ENCODE measurements around the gene CFAP70. TPM values are rescaled to one million over a fixed set of nuclear protein-coding genes. Genes with fewer than 3 reads are reported as not detected.
A peak's percentile ranks its signal among the peaks of the same experiment; 100 is the strongest.

Gene CFAP70
- total RNA-seq, 1 experiment from 2014 or later: 0.73 TPM

DNA sequence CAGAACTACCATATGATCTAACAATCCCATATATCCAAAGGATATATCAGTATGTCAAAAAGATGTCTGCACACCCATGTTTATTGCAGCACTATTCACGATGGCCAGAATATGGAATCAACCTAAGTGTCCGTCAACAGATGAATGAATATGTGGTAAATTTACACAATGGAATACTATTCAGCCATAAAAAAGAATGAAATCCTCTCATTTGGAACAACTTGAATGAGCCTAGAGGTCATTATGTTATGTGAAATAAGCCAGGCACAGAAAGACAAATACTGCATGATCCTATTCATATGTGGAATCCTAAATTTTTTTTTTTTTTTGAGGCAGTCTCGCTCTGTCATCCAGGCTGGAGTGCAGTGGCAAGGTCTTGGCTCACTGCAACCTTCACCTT lies 6.3 kb upstream of the CFAP70 start:
- Histone ChIP-seq H3K79me2 (ENCODE audit: low read length) (no peaks in the 10 kb centered on the region), H3K27ac (ENCODE audit: low read length) (no peak overlapping the region), H3K4me1 (ENCODE audit: insufficient read depth, low read length) (no peaks in the 10 kb centered on the region), H4K20me1 (ENCODE audit: low read length) (no peaks in the 10 kb centered on the region), H3K9ac (ENCODE audit: low read length) (no peak overlapping the region), H3K4me2 (ENCODE audit: low read length) (no peak overlapping the region), H3K27me3 (ENCODE audit: low read length) (no peaks in the 10 kb centered on the region), H3K36me3 (ENCODE audit: low read depth, low read length) (peaks cover 60% of the 10 kb centered on the region), H3F3A (ENCODE audit: low read length, unreplicated experiment) (peaks cover 13% of the 10 kb centered on the region), H3K9me3 (ENCODE audit: low read length) (no peaks in the 10 kb centered on the region), H3K9me2 (replicated peaks; ENCODE audit: low read length) (no peaks in the 10 kb centered on the region), H3K4me3 (ENCODE audit: low read length) (no peak overlapping the region), H2AFZ (ENCODE audit: low read length) (no peak overlapping the region)
- ATAC-seq: no peak
- no TSS peak for BruUV-seq (replicated peaks)
- TF ChIP-seq EZH2phosphoT487 (IDR thresholded peaks at IDR 0.05; ENCODE audit: borderline replicate concordance, low read length) (no peak), EZH2 (IDR thresholded peaks at IDR 0.05; ENCODE audit: low read length, unreplicated experiment) (no peak)
- TF ChIP-seq, protein P1, sequence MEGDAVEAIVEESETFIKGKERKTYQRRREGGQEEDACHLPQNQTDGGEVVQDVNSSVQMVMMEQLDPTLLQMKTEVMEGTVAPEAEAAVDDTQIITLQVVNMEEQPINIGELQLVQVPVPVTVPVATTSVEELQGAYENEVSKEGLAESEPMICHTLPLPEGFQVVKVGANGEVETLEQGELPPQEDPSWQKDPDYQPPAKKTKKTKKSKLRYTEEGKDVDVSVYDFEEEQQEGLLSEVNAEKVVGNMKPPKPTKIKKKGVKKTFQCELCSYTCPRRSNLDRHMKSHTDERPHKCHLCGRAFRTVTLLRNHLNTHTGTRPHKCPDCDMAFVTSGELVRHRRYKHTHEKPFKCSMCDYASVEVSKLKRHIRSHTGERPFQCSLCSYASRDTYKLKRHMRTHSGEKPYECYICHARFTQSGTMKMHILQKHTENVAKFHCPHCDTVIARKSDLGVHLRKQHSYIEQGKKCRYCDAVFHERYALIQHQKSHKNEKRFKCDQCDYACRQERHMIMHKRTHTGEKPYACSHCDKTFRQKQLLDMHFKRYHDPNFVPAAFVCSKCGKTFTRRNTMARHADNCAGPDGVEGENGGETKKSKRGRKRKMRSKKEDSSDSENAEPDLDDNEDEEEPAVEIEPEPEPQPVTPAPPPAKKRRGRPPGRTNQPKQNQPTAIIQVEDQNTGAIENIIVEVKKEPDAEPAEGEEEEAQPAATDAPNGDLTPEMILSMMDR (conservative IDR thresholded peaks at IDR 0.05; ENCODE audit: low read depth, low read length): no peak
- intact Hi-C loops (cut with micrococcal nuclease): no loop called here
- DNase-seq: no peak
- CTCF ChIA-PET: no interaction called here
- POLR2A ChIA-PET (ENCODE audit: unreplicated experiment): interaction anchor here (0.6 kb wide), 1 partner anchor 277 kb away, joined by 3 read pairs; no protein-coding TSS in a partner anchor

DNA sequence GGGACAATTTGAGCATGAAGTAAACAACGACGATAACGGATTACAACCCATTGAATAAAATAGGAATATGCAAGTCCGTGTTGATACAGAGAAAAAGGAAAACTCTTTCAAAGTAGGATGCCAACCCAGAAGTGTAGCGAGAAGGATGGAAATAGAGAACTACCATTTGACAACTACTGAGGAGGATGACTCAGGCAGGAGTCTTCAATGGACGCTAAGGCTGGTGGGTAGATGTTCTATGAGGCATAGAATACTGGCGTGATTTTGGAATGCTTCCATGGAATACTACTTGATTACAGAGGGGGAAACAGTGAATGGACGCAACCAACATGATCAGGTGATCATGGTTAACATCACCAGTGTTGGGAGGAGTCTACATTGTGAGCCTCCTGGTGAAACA lies 828 bp upstream of the CFAP70 start:
- H2AFZ ChIP-seq (ENCODE audit: low read length): peak overlapping the region; percentile 81
- peak; percentile 56 for DNase-seq
- CTCF ChIA-PET: interaction anchor here (1.1 to 2.1 kb wide), 2 partner anchors 96 to 106 kb away, joined by 4 to 9 read pairs; no protein-coding TSS in a partner anchor

More for the DNA sequence above, 828 bp upstream of the CFAP70 start:
- peaks cover 16% of the 10 kb centered on the region for H3K4me1 ChIP-seq (ENCODE audit: insufficient read depth, low read length)
- H3K9me2 ChIP-seq (replicated peaks; ENCODE audit: low read length): no peaks in the 10 kb centered on the region
- intact Hi-C loops (cut with micrococcal nuclease): loop anchor here (2.0 to 5.0 kb wide), 3 partner anchors 113 to 527 kb away; partner anchors contain the start of genes DNAJC9 and P4HA1
- POLR2A ChIA-PET (ENCODE audit: unreplicated experiment): interaction anchor here (0.6 to 0.9 kb wide), 2 partner anchors 115 to 406 kb away, joined by 3 to 5 read pairs; no protein-coding TSS in a partner anchor
- no peak overlapping the region for H3K27ac ChIP-seq (ENCODE audit: low read length)
- no peak for ATAC-seq
- H3K4me2 ChIP-seq (ENCODE audit: low read length): peak overlapping the region; percentile 81
- BruUV-seq (replicated peaks): no TSS peak
- peaks cover 6% of the 10 kb centered on the region for H3K27me3 ChIP-seq (ENCODE audit: low read length)
- no peaks in the 10 kb centered on the region for H4K20me1 ChIP-seq (ENCODE audit: low read length)
- H3K79me2 ChIP-seq (ENCODE audit: low read length): no peaks in the 10 kb centered on the region
- no peaks in the 10 kb centered on the region for H3K9me3 ChIP-seq (ENCODE audit: low read length)
- TF ChIP-seq EZH2 (IDR thresholded peaks at IDR 0.05; ENCODE audit: low read length, unreplicated experiment) (no peak), EZH2phosphoT487 (IDR thresholded peaks at IDR 0.05; ENCODE audit: borderline replicate concordance, low read length) (no peak)
- TF ChIP-seq, protein P1 (conservative IDR thresholded peaks at IDR 0.05; ENCODE audit: low read depth, low read length): no peak
- peak overlapping the region; percentile 63; the same call in 1 of the 2 replicates for H3K9ac ChIP-seq (ENCODE audit: low read length)
- peaks cover 11% of the 10 kb centered on the region for H3K36me3 ChIP-seq (ENCODE audit: low read depth, low read length)
- H3F3A ChIP-seq (ENCODE audit: low read length, unreplicated experiment): peaks cover 13% of the 10 kb centered on the region
- H3K4me3 ChIP-seq (ENCODE audit: low read length): peak overlapping the region; percentile 66
